CD4-positive, CD25-positive, alpha-beta regulatory T cell (primary cell): Measurements from ENCODE around the gene C11orf16. TPM values are rescaled to one million over a fixed set of nuclear protein-coding genes. Genes with fewer than 3 reads are reported as not detected.

Experiments used
- ATAC-seq, 2 donors: fragments of 150-1000 bp; cut with Tn5 transposase; one replicate each; pipeline ENCODE4 v1.10.0; 2021; ENCODE audit warnings: low read depth in 2 of 2, moderate number of reproducible peaks in 2 of 2, moderate library complexity in 1 of 2
- DNase-seq, 3 donors: peaks; one replicate each; pipeline versions ENCODE4 v3.0.0 to v3.0.0-alpha.2; 2012 to 2022; ENCODE audit warnings: mixed read lengths in 1 of 3
- H3K27ac ChIP-seq: one replicate; pipeline ENCODE4 v1.7.0; 2013; ENCODE audit warnings: mild to moderate bottlenecking, low read length; ENCODE audit not compliant: insufficient read depth, poor library complexity, severe bottlenecking
- H3K27me3 ChIP-seq: one replicate; pipeline ENCODE4 v1.7.0; 2013; ENCODE audit warnings: low read length; ENCODE audit not compliant: control insufficient read depth, insufficient read depth
- H3K36me3 ChIP-seq: one replicate; pipeline ENCODE4 v1.7.0; 2013; ENCODE audit warnings: mild to moderate bottlenecking, low read length, moderate library complexity; ENCODE audit not compliant: control insufficient read depth, insufficient read depth
- H3K4me1 ChIP-seq: 2 replicates; pipeline ENCODE4 v1.7.0; 2013; ENCODE audit warnings: mild to moderate bottlenecking, low read length; ENCODE audit not compliant: insufficient read depth, control insufficient read depth, poor library complexity, severe bottlenecking
- H3K4me3 ChIP-seq: one replicate; pipeline ENCODE4 v1.7.0; 2013; ENCODE audit warnings: low read depth, mild to moderate bottlenecking, low read length, moderate library complexity
- H3K9me3 ChIP-seq, 2 experiments: 1 replicate in 1 of 2; 2 replicates in 1 of 2; pipeline ENCODE4 v1.7.0; 2013; ENCODE audit warnings: low read length in 2 of 2, mild to moderate bottlenecking in 1 of 2, moderate library complexity in 1 of 2; ENCODE audit not compliant: control insufficient read depth in 2 of 2
- H3K27ac Mint-ChIP-seq, 3 donors: one replicate each; pipeline ENCODE4 v1.8.0; 2020 to 2022; ENCODE audit warnings: mild to moderate bottlenecking in 3 of 3, mixed read lengths in 3 of 3, moderate library complexity in 2 of 3
- H3K27me3 Mint-ChIP-seq: one replicate; pipeline ENCODE4 v1.8.0; 2022; ENCODE audit warnings: mild to moderate bottlenecking, mixed read lengths
- H3K36me3 Mint-ChIP-seq: one replicate; pipeline ENCODE4 v1.8.0; 2020; ENCODE audit warnings: mixed read lengths
- H3K4me1 Mint-ChIP-seq, 4 donors: one replicate each; pipeline ENCODE4 v1.8.0; 2020 to 2022; ENCODE audit warnings: mixed read lengths in 4 of 4, mild to moderate bottlenecking in 1 of 4
- H3K4me3 Mint-ChIP-seq, 4 donors: one replicate each; pipeline ENCODE4 v1.8.0; 2020 to 2022; ENCODE audit warnings: mild to moderate bottlenecking in 4 of 4, mixed read lengths in 4 of 4, moderate library complexity in 3 of 4
- H3K9me3 Mint-ChIP-seq, 7 donors: one replicate each; pipeline ENCODE4 v1.8.0; 2020 to 2022; ENCODE audit warnings: mixed read lengths in 7 of 7, mild to moderate bottlenecking in 3 of 7, moderate library complexity in 2 of 7
- polyA plus RNA-seq, 4 donors: library from polyadenylated mRNA; unstranded; fragments of 300-500 nt; fragmentation: Illumina TruSeq; gene quantifications; one replicate each; pipeline ENCODE4 v1.2.3, GENCODE V29; 2021
- total RNA-seq: library from RNA; stranded (reverse); gene quantifications from one replicate; pipeline ENCODE4 v1.2.3, GENCODE V29; 2022

The C11orf16 gene
- total and polyA plus RNA-seq, 5 donors from 2014 or later = 0.09 TPM; not detected in 4

GRCh38 chr11:8933931-8934330 is 1.2 kb upstream of the C11orf16 start:
- H3K4me1 ChIP-seq = no peaks in the 10 kb centered on the region
- H3K4me3 ChIP-seq = no peak overlapping the region
- DNase-seq (no peak), ATAC-seq (no peak)
- H3K27ac ChIP-seq = no peak overlapping the region
- no peaks in the 10 kb centered on the region for H3K9me3 ChIP-seq
- no peak overlapping the region for H3K27ac Mint-ChIP-seq
- no peaks in the 10 kb centered on the region for H3K4me1 Mint-ChIP-seq
- no peaks in the 10 kb centered on the region for H3K36me3 ChIP-seq
- H3K27me3 Mint-ChIP-seq = no peaks in the 10 kb centered on the region
- no peaks in the 10 kb centered on the region for H3K36me3 Mint-ChIP-seq
- no peaks in the 10 kb centered on the region for H3K9me3 Mint-ChIP-seq
- H3K27me3 ChIP-seq = no peaks in the 10 kb centered on the region
- no peak overlapping the region for H3K4me3 Mint-ChIP-seq

- Mint-ChIP-seq H3K27ac (no peak overlapping the region), H3K36me3 (no peaks in the 10 kb centered on the region)
- H3K27ac ChIP-seq = no peak overlapping the region
Measured at GRCh38 chr11:8930456-8931175, 2.1 kb downstream of the C11orf16 start.

GRCh38 chr11:8928981-8929615 is 3.6 kb downstream of the C11orf16 start:
- no peak overlapping the region for H3K27ac ChIP-seq

More at GRCh38 chr11:8930456-8931175, 2.1 kb downstream of the C11orf16 start:
- Mint-ChIP-seq H3K27me3 (no peaks in the 10 kb centered on the region), H3K4me3 (no peak overlapping the region), H3K4me1 (no peaks in the 10 kb centered on the region), H3K9me3 (no peaks in the 10 kb centered on the region)
- Histone ChIP-seq H3K36me3 (no peaks in the 10 kb centered on the region), H3K4me3 (no peak overlapping the region), H3K4me1 (no peaks in the 10 kb centered on the region), H3K27me3 (no peaks in the 10 kb centered on the region), H3K9me3 (no peaks in the 10 kb centered on the region)
- DNase-seq (no peak), ATAC-seq (no peak)

GRCh38 chr11:8928205-8928604 is 4.5 kb downstream of the C11orf16 start:
- Mint-ChIP-seq H3K36me3 (no peaks in the 10 kb centered on the region), H3K27me3 (no peaks in the 10 kb centered on the region), H3K27ac (peak overlapping the region in 1 of 3 donors; percentile 52), H3K4me3 (no peak overlapping the region), H3K9me3 (no peaks in the 10 kb centered on the region), H3K4me1 (no peaks in the 10 kb centered on the region)
- H3K4me3 ChIP-seq = no peak overlapping the region
- peaks cover under 1% of the 10 kb centered on the region for H3K36me3 ChIP-seq
- no peaks in the 10 kb centered on the region for H3K4me1 ChIP-seq
- no peaks in the 10 kb centered on the region for H3K9me3 ChIP-seq
- no peak for DNase-seq
- no peak overlapping the region for H3K27ac ChIP-seq
- no peak for ATAC-seq
- no peaks in the 10 kb centered on the region for H3K27me3 ChIP-seq

More at GRCh38 chr11:8928981-8929615, 3.6 kb downstream of the C11orf16 start:
- DNase-seq (no peak), ATAC-seq (no peak)
- H3K36me3 Mint-ChIP-seq = no peaks in the 10 kb centered on the region
- H3K4me1 Mint-ChIP-seq = no peaks in the 10 kb centered on the region
- Histone ChIP-seq H3K27me3 (no peaks in the 10 kb centered on the region), H3K9me3 (no peaks in the 10 kb centered on the region), H3K4me3 (no peak overlapping the region), H3K4me1 (no peaks in the 10 kb centered on the region), H3K36me3 (no peaks in the 10 kb centered on the region)
- H3K4me3 Mint-ChIP-seq = no peak overlapping the region
- no peaks in the 10 kb centered on the region for H3K9me3 Mint-ChIP-seq
- no peaks in the 10 kb centered on the region for H3K27me3 Mint-ChIP-seq
- no peak overlapping the region for H3K27ac Mint-ChIP-seq

GRCh38 chr11:8927233-8927632 is 5.5 kb downstream of the C11orf16 start:
- H3K9me3 ChIP-seq = no peaks in the 10 kb centered on the region
- Mint-ChIP-seq H3K27me3 (no peaks in the 10 kb centered on the region), H3K9me3 (no peaks in the 10 kb centered on the region), H3K4me1 (no peaks in the 10 kb centered on the region), H3K36me3 (peaks cover 6% of the 10 kb centered on the region), H3K4me3 (no peak overlapping the region), H3K27ac (peak overlapping the region in 1 of 3 donors; percentile 67)
- H3K36me3 ChIP-seq = peaks cover 9% of the 10 kb centered on the region
- H3K4me3 ChIP-seq = no peak overlapping the region
- H3K27me3 ChIP-seq = no peaks in the 10 kb centered on the region
- ATAC-seq = no peak
- no peaks in the 10 kb centered on the region for H3K4me1 ChIP-seq
- DNase-seq = no peak
- no peak overlapping the region for H3K27ac ChIP-seq

- no peaks in the 10 kb centered on the region for H3K9me3 Mint-ChIP-seq
- Histone ChIP-seq H3K27ac (no peak overlapping the region), H3K36me3 (peaks cover 14% of the 10 kb centered on the region), H3K4me3 (no peak overlapping the region), H3K27me3 (no peaks in the 10 kb centered on the region), H3K9me3 (no peaks in the 10 kb centered on the region), H3K4me1 (no peaks in the 10 kb centered on the region)
- ATAC-seq = no peak
- H3K4me1 Mint-ChIP-seq = no peaks in the 10 kb centered on the region
- no peak for DNase-seq
- peaks cover 9% of the 10 kb centered on the region for H3K36me3 Mint-ChIP-seq
- H3K27me3 Mint-ChIP-seq = no peaks in the 10 kb centered on the region
- H3K4me3 Mint-ChIP-seq = no peak overlapping the region
- no peak overlapping the region for H3K27ac Mint-ChIP-seq
Measured at GRCh38 chr11:8926236-8926635, 6.5 kb downstream of the C11orf16 start.

GRCh38 chr11:8925711-8926110 is 7.0 kb downstream of the C11orf16 start:
- no peak overlapping the region for H3K27ac ChIP-seq
- H3K9me3 ChIP-seq = no peaks in the 10 kb centered on the region
- Mint-ChIP-seq H3K27ac (no peak overlapping the region), H3K27me3 (no peaks in the 10 kb centered on the region), H3K36me3 (peaks cover 9% of the 10 kb centered on the region), H3K4me3 (no peak overlapping the region), H3K9me3 (no peaks in the 10 kb centered on the region), H3K4me1 (no peaks in the 10 kb centered on the region)
- H3K36me3 ChIP-seq = peaks cover 19% of the 10 kb centered on the region
- ATAC-seq = no peak
- H3K27me3 ChIP-seq = no peaks in the 10 kb centered on the region
- H3K4me1 ChIP-seq = no peaks in the 10 kb centered on the region
- DNase-seq = no peak
- H3K4me3 ChIP-seq = no peak overlapping the region

GRCh38 chr11:8922691-8923090 is 10.1 kb downstream of the C11orf16 start:
- Mint-ChIP-seq H3K27me3 (no peaks in the 10 kb centered on the region), H3K4me1 (peaks cover 0 to 1% (median 0%) of the 10 kb centered on the region in 4 donors)

More at GRCh38 chr11:8922691-8923090, 10.1 kb downstream of the C11orf16 start:
- Mint-ChIP-seq H3K4me3 (no peak overlapping the region), H3K27ac (no peak overlapping the region), H3K36me3 (peaks cover 14% of the 10 kb centered on the region), H3K9me3 (no peaks in the 10 kb centered on the region)
- Histone ChIP-seq H3K4me3 (no peak overlapping the region), H3K36me3 (peaks cover 45% of the 10 kb centered on the region), H3K9me3 (no peaks in the 10 kb centered on the region), H3K27me3 (no peaks in the 10 kb centered on the region), H3K27ac (no peak overlapping the region), H3K4me1 (no peaks in the 10 kb centered on the region)
- DNase-seq (no peak), ATAC-seq (no peak)
